HL-60 (cell line): Measurements from ENCODE around the gene SNORC.

Experiments used
- DNase-seq, 2 experiments: peaks; one replicate each; pipeline ENCODE4 v3.0.0-alpha.2; 2010 to 2020; ENCODE audit warnings: low read depth in 1 of 2, low spot score in 1 of 2
- H3K27ac ChIP-seq: fragments of 250-450 bp; sonication (Bioruptor Pico); replicated peaks from 2 replicates; pipeline ENCODE4 v1.5.1; 2020; ENCODE audit warnings: mild to moderate bottlenecking, moderate library complexity
- H3K27me3 ChIP-seq: fragments of 250-450 bp; sonication (Bioruptor Pico); 2 replicates; pipeline ENCODE4 v1.5.1; 2021; ENCODE audit warnings: mild to moderate bottlenecking, moderate library complexity; ENCODE audit not compliant: insufficient read depth, poor library complexity, severe bottlenecking
- H3K4me3 ChIP-seq: replicated peaks from 2 replicates; pipeline ENCODE4 v1.5.1; 2011; ENCODE audit warnings: mild to moderate bottlenecking, control low read depth, low read length; ENCODE audit not compliant: insufficient read depth
- CTCF ChIP-seq: IDR thresholded peaks from one replicate; pipeline ENCODE4 v1.5.1; 2011; ENCODE audit warnings: low read length, control low read depth, inconsistent platforms; ENCODE audit not compliant: insufficient read depth
- GABPA ChIP-seq: IDR thresholded peaks from 2 replicates; pipeline ENCODE4 v1.6.1; 2012; ENCODE audit warnings: low read depth
- POLR2AphosphoS5 ChIP-seq: IDR thresholded peaks from 2 replicates; pipeline ENCODE4 v1.6.1; 2012; ENCODE audit warnings: low read depth
- REST ChIP-seq: IDR thresholded peaks from 2 replicates; pipeline ENCODE4 v1.6.1; 2012; ENCODE audit warnings: low read depth; ENCODE audit not compliant: insufficient replicate concordance
- SPI1 ChIP-seq: IDR thresholded peaks from 2 replicates; pipeline ENCODE4 v1.6.1; 2012; ENCODE audit warnings: low read depth, mild to moderate bottlenecking, borderline replicate concordance

The SNORC gene

GRCh38 chr2:232913903-232914302, 43.8 kb downstream of the SNORC start:
- no peak for DNase-seq
- Histone ChIP-seq H3K4me3 (no peak overlapping the region), H3K27ac (no peak overlapping the region), H3K27me3 (no peaks in the 10 kb centered on the region)
- no peak for TF ChIP-seq REST
- no peak for TF ChIP-seq CTCF
- no peak for TF ChIP-seq GABPA
- TF ChIP-seq POLR2AphosphoS5 = no peak
- TF ChIP-seq SPI1 = no peak

- TF ChIP-seq CTCF (no peak), SPI1 (no peak), GABPA (no peak), POLR2AphosphoS5 (no peak), REST (no peak)
- no peak for DNase-seq
- no peak overlapping the region for H3K27ac ChIP-seq
- H3K27me3 ChIP-seq = no peaks in the 10 kb centered on the region
- no peak overlapping the region for H3K4me3 ChIP-seq
Measured at GRCh38 chr2:232919141-232919540, 49.1 kb downstream of the SNORC start.

GRCh38 chr2:232920055-232920454, 50.0 kb downstream of the SNORC start:
- TF ChIP-seq REST (no peak), GABPA (no peak)

GRCh38 chr2:232920760-232921159, 50.7 kb downstream of the SNORC start:
- Histone ChIP-seq H3K4me3 (no peak overlapping the region), H3K27me3 (peaks cover 4% of the 10 kb centered on the region), H3K27ac (no peak overlapping the region)
- TF ChIP-seq CTCF = no peak
- no peak for TF ChIP-seq GABPA
- TF ChIP-seq POLR2AphosphoS5 = no peak
- TF ChIP-seq REST = no peak
- TF ChIP-seq SPI1 = no peak
- DNase-seq = no peak

More at GRCh38 chr2:232920055-232920454, 50.0 kb downstream of the SNORC start:
- DNase-seq = no peak
- no peaks in the 10 kb centered on the region for H3K27me3 ChIP-seq
- no peak overlapping the region for H3K27ac ChIP-seq
- no peak overlapping the region for H3K4me3 ChIP-seq
